Measurements from ENCODE around the gene TMEM256.

GRCh38 chr17:7421186-7421585 lies 17.3 kb upstream of the TMEM256 start:
- TF ChIP-seq CTCF (IDR thresholded peaks at IDR 0.05; ENCODE audit: insufficient read depth, low read length) (no peak), POLR2AphosphoS5 (IDR thresholded peaks at IDR 0.05; ENCODE audit: low read depth) (no peak)
